ENCODE data around the gene NID2.

NID2 gene

GRCh38 chr14:51990488-51990887, 78.4 kb downstream of the NID2 start:
- peaks cover 37% of the 10 kb centered on the region for H3K36me3 ChIP-seq (ENCODE audit: insufficient read depth, low read length)
- H3K4me3 ChIP-seq (ENCODE audit: low read length) = peak overlapping the region; percentile 86
- peak overlapping the region; percentile 94 for H3K9ac ChIP-seq (ENCODE audit: low read depth, low read length)
- no peaks in the 10 kb centered on the region for H3K9me3 ChIP-seq (replicated peaks; ENCODE audit: low read length)
- peaks cover 9% of the 10 kb centered on the region for H3K4me1 ChIP-seq (ENCODE audit: control insufficient read depth, insufficient read depth, low read length)
- no peaks in the 10 kb centered on the region for H3K27me3 ChIP-seq (ENCODE audit: control insufficient read depth, insufficient read depth, low read length)
- H3K4me2 ChIP-seq (ENCODE audit: low read length) = peak overlapping the region; percentile 94

DNA sequence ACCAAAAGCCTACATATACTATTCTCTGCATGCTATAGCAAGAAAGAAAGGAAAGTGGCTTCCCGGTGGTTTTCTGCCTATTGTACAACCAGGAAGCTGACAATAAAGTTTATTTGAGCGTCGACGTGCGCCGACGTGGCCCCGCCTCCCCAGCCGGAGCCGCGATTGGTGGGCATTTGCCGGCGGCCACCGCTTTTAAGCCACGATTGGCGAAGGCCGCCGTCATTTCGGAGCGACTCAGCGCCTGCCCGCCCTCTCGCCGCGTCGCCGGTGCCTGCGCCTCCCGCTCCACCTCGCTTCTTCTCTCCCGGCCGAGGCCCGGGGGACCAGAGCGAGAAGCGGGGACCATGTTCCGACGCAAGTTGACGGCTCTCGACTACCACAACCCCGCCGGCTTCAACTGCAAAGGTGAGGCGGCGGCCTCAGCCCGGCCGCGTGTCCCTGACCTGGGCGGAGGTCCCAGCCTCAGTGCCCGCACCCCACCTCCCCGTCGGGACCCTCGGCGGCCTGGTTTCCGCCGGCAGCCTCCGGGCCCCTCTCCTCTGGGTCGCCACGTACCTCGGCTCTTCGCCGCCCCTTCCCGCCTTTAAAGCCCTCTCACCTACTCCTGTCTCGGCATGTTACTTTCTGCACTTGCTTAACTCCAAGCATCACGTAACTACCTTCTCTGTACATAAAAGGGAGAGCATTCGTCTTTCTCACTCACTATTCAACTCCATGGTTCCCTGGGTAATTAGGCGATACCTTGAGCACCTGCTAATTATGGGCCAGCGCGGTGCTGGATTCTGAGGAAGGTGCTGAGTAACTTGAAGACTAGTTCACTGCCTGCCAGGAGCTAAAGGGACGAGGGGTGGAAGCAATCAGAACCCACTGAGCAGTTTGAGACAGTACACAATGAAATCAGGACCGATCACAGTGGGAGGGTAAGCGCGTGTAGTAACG, 79.3 kb downstream of the NID2 start, which contains the start of gene RTRAF:
Gene RTRAF (plus strand): TSS at position 254 of the 942 bp plus-strand sequence. CDS start 94 bp downstream, at position 348.
- peak within 1 kb of the TSS; percentile 86 for H3K4me3 ChIP-seq (ENCODE audit: low read length)

GRCh38 chr14:51988221-51988620, 80.6 kb downstream of the NID2 start:
- no peak overlapping the region for H3K4me3 ChIP-seq (ENCODE audit: low read length)
- no peak overlapping the region for H3K4me2 ChIP-seq (ENCODE audit: low read length)
- H3K9me3 ChIP-seq (replicated peaks; ENCODE audit: low read length) = no peaks in the 10 kb centered on the region
- no peak overlapping the region for H3K9ac ChIP-seq (ENCODE audit: low read depth, low read length)
- H3K27me3 ChIP-seq (ENCODE audit: control insufficient read depth, insufficient read depth, low read length) = peaks cover 3% of the 10 kb centered on the region
- peaks cover 9% of the 10 kb centered on the region for H3K4me1 ChIP-seq (ENCODE audit: control insufficient read depth, insufficient read depth, low read length)
- H3K36me3 ChIP-seq (ENCODE audit: insufficient read depth, low read length) = peaks cover 15% of the 10 kb centered on the region

More for the DNA sequence above, 79.3 kb downstream of the NID2 start, which contains the start of gene RTRAF:
- peaks cover 3% of the 10 kb centered on the region for H3K27me3 ChIP-seq (ENCODE audit: control insufficient read depth, insufficient read depth, low read length)
- peak within 1 kb of the TSS; percentile 94 for H3K4me2 ChIP-seq (ENCODE audit: low read length)
- peaks cover 9% of the 10 kb centered on the region for H3K4me1 ChIP-seq (ENCODE audit: control insufficient read depth, insufficient read depth, low read length)
- peak within 1 kb of the TSS; percentile 94 for H3K9ac ChIP-seq (ENCODE audit: low read depth, low read length)
- no peaks in the 10 kb centered on the region for H3K9me3 ChIP-seq (replicated peaks; ENCODE audit: low read length)
- H3K36me3 ChIP-seq (ENCODE audit: insufficient read depth, low read length) = peaks cover 28% of the 10 kb centered on the region

GRCh38 chr14:51981218-51981854, 87.5 kb downstream of the NID2 start:
- no peak overlapping the region for H3K9ac ChIP-seq (ENCODE audit: low read depth, low read length)
- H3K36me3 ChIP-seq (ENCODE audit: insufficient read depth, low read length) = no peaks in the 10 kb centered on the region
- no peak overlapping the region for H3K4me3 ChIP-seq (ENCODE audit: low read length)
- H3K4me1 ChIP-seq (ENCODE audit: control insufficient read depth, insufficient read depth, low read length) = no peaks in the 10 kb centered on the region
- no peaks in the 10 kb centered on the region for H3K9me3 ChIP-seq (replicated peaks; ENCODE audit: low read length)
- peaks cover 3% of the 10 kb centered on the region for H3K27me3 ChIP-seq (ENCODE audit: control insufficient read depth, insufficient read depth, low read length)
- no peak overlapping the region for H3K4me2 ChIP-seq (ENCODE audit: low read length)

GRCh38 chr14:51979088-51979709, 89.7 kb downstream of the NID2 start:
- H3K36me3 ChIP-seq (ENCODE audit: insufficient read depth, low read length) = no peaks in the 10 kb centered on the region
- H3K9ac ChIP-seq (ENCODE audit: low read depth, low read length) = no peak overlapping the region
- no peaks in the 10 kb centered on the region for H3K4me1 ChIP-seq (ENCODE audit: control insufficient read depth, insufficient read depth, low read length)
- H3K4me2 ChIP-seq (ENCODE audit: low read length) = no peak overlapping the region
- no peak overlapping the region for H3K4me3 ChIP-seq (ENCODE audit: low read length)
- H3K27me3 ChIP-seq (ENCODE audit: control insufficient read depth, insufficient read depth, low read length) = no peaks in the 10 kb centered on the region
- no peaks in the 10 kb centered on the region for H3K9me3 ChIP-seq (replicated peaks; ENCODE audit: low read length)

GRCh38 chr14:51978681-51979085, 90.2 kb downstream of the NID2 start:
- Histone ChIP-seq H3K4me2 (ENCODE audit: low read length) (no peak overlapping the region), H3K4me1 (ENCODE audit: control insufficient read depth, insufficient read depth, low read length) (no peaks in the 10 kb centered on the region), H3K36me3 (ENCODE audit: insufficient read depth, low read length) (no peaks in the 10 kb centered on the region), H3K9me3 (replicated peaks; ENCODE audit: low read length) (no peaks in the 10 kb centered on the region), H3K4me3 (ENCODE audit: low read length) (no peak overlapping the region), H3K27me3 (ENCODE audit: control insufficient read depth, insufficient read depth, low read length) (no peaks in the 10 kb centered on the region), H3K9ac (ENCODE audit: low read depth, low read length) (no peak overlapping the region)

DNA sequence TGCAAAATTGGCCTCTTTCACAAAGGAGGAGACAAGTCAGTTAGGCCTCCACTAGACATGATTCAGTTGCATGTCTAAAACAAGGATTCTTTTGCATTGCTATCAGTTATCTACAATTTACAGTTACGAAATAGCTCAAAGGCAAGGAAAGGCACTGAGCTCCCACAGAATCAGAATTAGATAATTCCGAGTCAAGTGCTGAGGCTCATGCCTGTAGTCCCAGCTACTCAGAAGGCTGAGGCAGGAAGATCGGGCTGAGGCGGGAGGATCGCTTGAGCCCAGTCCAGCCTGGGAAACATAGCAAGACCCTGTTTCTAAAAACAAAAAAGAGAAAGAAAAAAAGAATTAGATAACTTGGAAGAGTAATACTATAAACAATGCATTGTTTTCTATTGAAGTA, 91.8 kb downstream of the NID2 start:
- Histone ChIP-seq H3K4me3 (ENCODE audit: low read length) (no peak overlapping the region), H3K4me2 (ENCODE audit: low read length) (no peak overlapping the region), H3K9ac (ENCODE audit: low read depth, low read length) (no peak overlapping the region), H3K36me3 (ENCODE audit: insufficient read depth, low read length) (no peaks in the 10 kb centered on the region), H3K9me3 (replicated peaks; ENCODE audit: low read length) (no peaks in the 10 kb centered on the region), H3K27me3 (ENCODE audit: control insufficient read depth, insufficient read depth, low read length) (no peaks in the 10 kb centered on the region), H3K4me1 (ENCODE audit: control insufficient read depth, insufficient read depth, low read length) (no peaks in the 10 kb centered on the region)

DNA sequence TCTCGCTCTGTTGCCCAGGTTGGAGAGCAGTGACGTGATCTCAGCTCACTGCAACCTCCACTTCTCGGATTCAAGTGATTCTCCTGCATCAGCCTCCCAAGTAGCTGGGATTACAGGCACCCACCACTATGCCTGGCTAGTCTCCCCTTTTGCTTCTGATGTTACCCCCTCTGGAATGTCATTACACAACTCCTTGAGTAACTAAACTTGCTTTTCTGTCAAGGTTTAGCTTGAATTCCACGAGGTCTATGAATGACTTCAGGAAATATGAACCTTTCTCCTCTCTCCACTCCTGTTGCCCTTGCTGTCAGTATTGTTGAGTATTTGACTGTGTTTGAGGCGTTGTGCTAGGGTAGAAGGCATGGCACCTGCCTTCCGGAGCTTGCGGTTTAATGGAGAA, 96.3 kb downstream of the NID2 start:
- Histone ChIP-seq H3K4me3 (ENCODE audit: low read length) (no peak overlapping the region), H3K36me3 (ENCODE audit: insufficient read depth, low read length) (no peaks in the 10 kb centered on the region), H3K4me1 (ENCODE audit: control insufficient read depth, insufficient read depth, low read length) (no peaks in the 10 kb centered on the region), H3K27me3 (ENCODE audit: control insufficient read depth, insufficient read depth, low read length) (no peaks in the 10 kb centered on the region), H3K4me2 (ENCODE audit: low read length) (no peak overlapping the region), H3K9me3 (replicated peaks; ENCODE audit: low read length) (no peaks in the 10 kb centered on the region), H3K9ac (ENCODE audit: low read depth, low read length) (no peak overlapping the region)

DNA sequence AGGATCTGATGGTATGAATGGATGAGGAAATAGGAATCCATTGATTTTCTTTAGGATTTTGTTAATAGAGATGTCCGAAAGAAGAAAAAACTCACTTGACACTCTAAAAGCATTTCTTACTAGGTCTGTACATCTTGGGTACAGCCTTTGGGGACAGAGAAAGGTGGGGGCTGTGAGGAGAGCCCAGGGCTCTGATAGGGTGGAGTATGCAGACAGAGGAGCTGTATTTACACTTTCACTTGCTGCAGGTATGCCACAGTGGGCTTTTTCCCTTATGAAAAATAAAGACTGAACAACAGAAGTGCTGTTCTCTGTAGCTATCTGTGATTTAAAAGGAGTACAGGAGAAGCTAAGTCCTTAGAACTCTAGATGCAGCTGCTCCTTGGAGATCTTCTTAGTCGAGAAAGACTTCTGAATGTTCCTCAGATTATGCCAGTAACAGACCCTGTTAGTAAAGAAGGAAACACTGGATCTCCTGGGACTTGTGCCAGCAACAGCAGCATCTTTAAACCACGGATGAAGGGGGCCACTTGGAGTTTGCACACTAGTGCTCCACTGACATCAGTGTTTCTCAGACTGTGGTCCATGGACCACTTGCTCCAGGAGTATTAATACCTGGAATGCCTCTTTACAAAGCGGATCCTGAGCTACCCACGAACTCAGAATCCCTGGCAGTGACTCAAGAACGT, 98.9 kb downstream of the NID2 start:
- no peaks in the 10 kb centered on the region for H3K36me3 ChIP-seq (ENCODE audit: insufficient read depth, low read length)

DNA sequence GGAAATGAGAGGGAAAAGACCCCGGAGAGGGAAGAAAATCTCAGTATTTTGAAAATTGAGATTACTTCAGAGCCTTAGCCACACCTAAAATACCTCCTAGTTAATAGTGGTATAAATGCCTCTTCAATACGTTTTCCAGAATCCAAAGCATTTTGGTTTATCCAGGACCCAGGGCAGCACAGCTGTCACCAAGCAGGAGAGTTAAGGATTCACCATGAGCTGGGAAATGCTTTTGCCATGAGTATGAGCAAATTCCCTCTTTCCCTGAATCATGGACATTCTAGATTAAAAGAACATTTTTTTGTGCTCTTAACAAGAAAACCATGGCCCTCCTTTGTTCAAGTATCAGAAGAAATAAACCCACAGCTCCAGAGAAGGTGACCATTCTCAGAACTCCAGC, 101.3 kb downstream of the NID2 start:
- Histone ChIP-seq H3K4me2 (ENCODE audit: low read length) (no peak overlapping the region), H3K4me3 (ENCODE audit: low read length) (no peak overlapping the region), H3K4me1 (ENCODE audit: control insufficient read depth, insufficient read depth, low read length) (peaks cover 4% of the 10 kb centered on the region), H3K27me3 (ENCODE audit: control insufficient read depth, insufficient read depth, low read length) (no peaks in the 10 kb centered on the region), H3K9ac (ENCODE audit: low read depth, low read length) (no peak overlapping the region), H3K36me3 (ENCODE audit: insufficient read depth, low read length) (no peaks in the 10 kb centered on the region), H3K9me3 (replicated peaks; ENCODE audit: low read length) (no peaks in the 10 kb centered on the region)

More for the DNA sequence above, 98.9 kb downstream of the NID2 start:
- Histone ChIP-seq H3K9ac (ENCODE audit: low read depth, low read length) (no peak overlapping the region), H3K27me3 (ENCODE audit: control insufficient read depth, insufficient read depth, low read length) (no peaks in the 10 kb centered on the region), H3K4me3 (ENCODE audit: low read length) (no peak overlapping the region), H3K4me1 (ENCODE audit: control insufficient read depth, insufficient read depth, low read length) (no peaks in the 10 kb centered on the region), H3K4me2 (ENCODE audit: low read length) (no peak overlapping the region), H3K9me3 (replicated peaks; ENCODE audit: low read length) (no peaks in the 10 kb centered on the region)

DNA sequence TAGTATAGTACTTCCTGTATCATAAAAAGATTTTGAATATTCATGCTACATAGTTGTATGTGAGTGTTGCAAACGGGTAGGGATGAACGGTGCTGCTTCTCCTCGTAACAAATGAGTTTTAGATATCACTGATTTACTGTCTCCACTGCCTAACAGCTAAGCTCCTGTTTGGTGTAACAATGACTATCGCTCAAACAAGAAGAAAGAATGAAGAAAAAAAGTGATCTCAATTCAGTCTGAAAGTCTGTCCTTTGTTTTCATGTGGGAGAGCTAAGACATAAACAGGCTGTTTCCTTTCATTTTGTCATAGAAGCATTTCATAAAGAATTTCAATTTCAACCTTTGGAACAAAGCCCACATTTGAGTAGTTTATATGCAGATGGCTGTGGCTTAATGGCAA, 105.6 kb downstream of the NID2 start:
- Histone ChIP-seq H3K9me3 (replicated peaks; ENCODE audit: low read length) (peaks cover 8% of the 10 kb centered on the region), H3K36me3 (ENCODE audit: insufficient read depth, low read length) (peaks cover 5% of the 10 kb centered on the region), H3K27me3 (ENCODE audit: control insufficient read depth, insufficient read depth, low read length) (no peaks in the 10 kb centered on the region), H3K4me1 (ENCODE audit: control insufficient read depth, insufficient read depth, low read length) (peaks cover 7% of the 10 kb centered on the region), H3K4me2 (ENCODE audit: low read length) (peak overlapping the region; percentile 22), H3K4me3 (ENCODE audit: low read length) (no peak overlapping the region), H3K9ac (ENCODE audit: low read depth, low read length) (no peak overlapping the region)
